Tibial artery (tissue), 4 donors: Measurements from ENCODE around the gene TRAF3.

Source experiments
- DNase-seq, 2 donors: peaks; one replicate each; pipeline ENCODE4 v3.0.0-alpha.2; 2019
- H3K27ac ChIP-seq, 2 donors: fragments of 200-600 bp; sonication (generic) in 1 of 2; 1 replicate in 1 of 2; 2 replicates in 1 of 2; pipeline ENCODE4 v1.5.1; 2018 to 2019; ENCODE audit warnings: mild to moderate bottlenecking in 1 of 2
- H3K27me3 ChIP-seq, 2 donors: fragments of 200-600 bp; sonication (generic) in 1 of 2; one replicate each; pipeline versions ENCODE4 v1.5.1 to v1.6.0; 2016 to 2019
- H3K36me3 ChIP-seq, 3 donors: fragments of 200-600 bp; sonication (generic) in 2 of 3; one replicate each; pipeline ENCODE4 v1.5.1; 2016 to 2019; ENCODE audit warnings: mild to moderate bottlenecking in 2 of 3
- H3K4me1 ChIP-seq, 4 donors: fragments of 200-600 bp; sonication (generic) in 2 of 4; 1 replicate in 3 of 4; 2 replicates in 1 of 4; pipeline ENCODE4 v1.5.1; 2016 to 2019
- H3K4me3 ChIP-seq, 2 donors: fragments of 200-600 bp; sonication (generic) in 1 of 2; 1 replicate in 1 of 2; 2 replicates in 1 of 2; pipeline ENCODE4 v1.5.1; 2018 to 2019; ENCODE audit warnings: mild to moderate bottlenecking in 2 of 2
- H3K9me3 ChIP-seq, 3 donors: fragments of 200-600 bp; sonication (generic) in 1 of 3; one replicate each; pipeline ENCODE4 v1.5.1; 2016 to 2019
- intact Hi-C: fragments of 100-400 bp; cut with DNase I; formaldehyde crosslinking; loops from one replicate; pipeline ENCODE4 v1.15.0; 2023; ENCODE audit warnings: low total_unique reads
- TF ChIP-seq, protein P1 (sequence below), 2 experiments: fragments of 200-600 bp in 1 of 2; fragments of 450-650 bp in 1 of 2; IDR thresholded peaks; one replicate each; pipeline ENCODE4 v1.5.1; 2017 to 2019; ENCODE audit warnings: antibody characterized with exemption in 2 of 2, mild to moderate bottlenecking in 1 of 2, moderate library complexity in 1 of 2

The TRAF3 gene

DNA sequence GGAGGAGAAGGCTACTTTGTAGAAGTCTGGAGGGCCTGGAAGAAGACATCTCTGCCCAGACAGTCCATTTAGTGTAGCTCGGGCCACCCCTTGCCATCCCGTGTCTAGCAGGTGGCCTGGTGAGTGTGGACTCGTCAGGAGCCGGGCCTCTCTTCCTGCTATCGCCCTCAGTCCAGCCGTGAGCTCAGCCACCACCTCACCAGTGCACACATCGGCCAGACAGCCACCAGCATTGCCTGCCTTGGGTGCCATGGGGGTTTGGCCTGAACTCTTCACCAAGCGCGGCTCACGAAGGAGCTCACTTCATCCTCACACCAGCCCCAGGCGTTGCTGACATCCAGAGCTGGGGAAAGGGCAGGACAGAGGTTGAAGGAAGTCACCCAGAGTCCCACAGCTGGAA is 19.6 kb upstream of the TRAF3 start:
- Histone ChIP-seq H3K36me3 (no peaks in the 10 kb centered on the region), H3K4me1 (no peaks in the 10 kb centered on the region), H3K27ac (no peak overlapping the region), H3K27me3 (peaks cover 0 to 24% of the 10 kb centered on the region in 2 donors), H3K9me3 (no peaks in the 10 kb centered on the region), H3K4me3 (no peak overlapping the region)
- intact Hi-C loops: no loop called here
- no peak for DNase-seq
- TF ChIP-seq, protein P1, sequence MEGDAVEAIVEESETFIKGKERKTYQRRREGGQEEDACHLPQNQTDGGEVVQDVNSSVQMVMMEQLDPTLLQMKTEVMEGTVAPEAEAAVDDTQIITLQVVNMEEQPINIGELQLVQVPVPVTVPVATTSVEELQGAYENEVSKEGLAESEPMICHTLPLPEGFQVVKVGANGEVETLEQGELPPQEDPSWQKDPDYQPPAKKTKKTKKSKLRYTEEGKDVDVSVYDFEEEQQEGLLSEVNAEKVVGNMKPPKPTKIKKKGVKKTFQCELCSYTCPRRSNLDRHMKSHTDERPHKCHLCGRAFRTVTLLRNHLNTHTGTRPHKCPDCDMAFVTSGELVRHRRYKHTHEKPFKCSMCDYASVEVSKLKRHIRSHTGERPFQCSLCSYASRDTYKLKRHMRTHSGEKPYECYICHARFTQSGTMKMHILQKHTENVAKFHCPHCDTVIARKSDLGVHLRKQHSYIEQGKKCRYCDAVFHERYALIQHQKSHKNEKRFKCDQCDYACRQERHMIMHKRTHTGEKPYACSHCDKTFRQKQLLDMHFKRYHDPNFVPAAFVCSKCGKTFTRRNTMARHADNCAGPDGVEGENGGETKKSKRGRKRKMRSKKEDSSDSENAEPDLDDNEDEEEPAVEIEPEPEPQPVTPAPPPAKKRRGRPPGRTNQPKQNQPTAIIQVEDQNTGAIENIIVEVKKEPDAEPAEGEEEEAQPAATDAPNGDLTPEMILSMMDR (IDR thresholded peaks at IDR 0.05): no peak

- Histone ChIP-seq H3K9me3 (no peaks in the 10 kb centered on the region), H3K27ac (no peak overlapping the region), H3K4me1 (no peaks in the 10 kb centered on the region), H3K4me3 (no peak overlapping the region), H3K27me3 (peaks cover 0 to 27% of the 10 kb centered on the region in 2 donors), H3K36me3 (no peaks in the 10 kb centered on the region)
- intact Hi-C loops: no loop called here
- TF ChIP-seq, protein P1 (IDR thresholded peaks at IDR 0.05): no peak
- no peak for DNase-seq
These were observed 19.2 kb upstream of the TRAF3 start for GRCh38 chr14:102758087-102758486.

DNA sequence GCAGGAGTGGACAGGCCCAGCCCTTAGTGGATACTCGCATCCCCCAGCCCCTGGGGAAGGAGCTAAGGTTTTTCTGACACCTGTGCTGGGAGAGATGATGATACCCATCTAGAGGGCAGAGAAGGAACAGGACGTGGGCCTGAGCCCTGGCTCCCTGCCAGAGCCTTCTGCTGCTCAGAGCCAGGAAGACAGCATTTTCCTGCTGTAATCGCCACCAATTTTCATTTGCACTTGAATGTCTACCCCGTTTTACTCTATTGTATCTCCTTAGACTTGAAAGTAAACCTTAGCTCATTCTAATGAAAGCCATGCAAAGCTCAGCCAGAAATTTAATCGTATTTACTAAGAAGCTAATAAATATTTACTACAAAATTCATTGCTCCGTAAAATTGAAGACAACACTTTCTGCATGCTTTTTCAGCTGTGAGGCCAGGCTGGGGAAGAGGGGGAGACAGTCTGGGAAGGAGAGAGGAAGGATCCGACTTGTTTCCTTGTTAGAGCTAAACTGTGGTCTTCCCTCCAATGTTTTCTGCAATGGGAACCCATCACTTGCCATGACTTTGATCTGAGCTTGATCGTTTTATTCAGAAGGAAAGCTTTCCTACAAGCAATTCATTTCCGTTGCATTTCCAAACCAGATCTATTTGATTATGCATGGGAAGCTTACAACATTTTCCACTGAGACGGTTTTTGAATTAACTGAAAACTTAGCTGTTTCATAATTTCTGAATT is 17.6 kb upstream of the TRAF3 start:
- intact Hi-C loops: no loop called here
- peaks cover 0 to 28% of the 10 kb centered on the region in 2 donors for H3K27me3 ChIP-seq
- TF ChIP-seq, protein P1 (IDR thresholded peaks at IDR 0.05): no peak
- no peak for DNase-seq
- H3K36me3 ChIP-seq: no peaks in the 10 kb centered on the region
- no peaks in the 10 kb centered on the region for H3K4me1 ChIP-seq
- no peaks in the 10 kb centered on the region for H3K9me3 ChIP-seq
- H3K27ac ChIP-seq: no peak overlapping the region
- H3K4me3 ChIP-seq: no peak overlapping the region

DNA sequence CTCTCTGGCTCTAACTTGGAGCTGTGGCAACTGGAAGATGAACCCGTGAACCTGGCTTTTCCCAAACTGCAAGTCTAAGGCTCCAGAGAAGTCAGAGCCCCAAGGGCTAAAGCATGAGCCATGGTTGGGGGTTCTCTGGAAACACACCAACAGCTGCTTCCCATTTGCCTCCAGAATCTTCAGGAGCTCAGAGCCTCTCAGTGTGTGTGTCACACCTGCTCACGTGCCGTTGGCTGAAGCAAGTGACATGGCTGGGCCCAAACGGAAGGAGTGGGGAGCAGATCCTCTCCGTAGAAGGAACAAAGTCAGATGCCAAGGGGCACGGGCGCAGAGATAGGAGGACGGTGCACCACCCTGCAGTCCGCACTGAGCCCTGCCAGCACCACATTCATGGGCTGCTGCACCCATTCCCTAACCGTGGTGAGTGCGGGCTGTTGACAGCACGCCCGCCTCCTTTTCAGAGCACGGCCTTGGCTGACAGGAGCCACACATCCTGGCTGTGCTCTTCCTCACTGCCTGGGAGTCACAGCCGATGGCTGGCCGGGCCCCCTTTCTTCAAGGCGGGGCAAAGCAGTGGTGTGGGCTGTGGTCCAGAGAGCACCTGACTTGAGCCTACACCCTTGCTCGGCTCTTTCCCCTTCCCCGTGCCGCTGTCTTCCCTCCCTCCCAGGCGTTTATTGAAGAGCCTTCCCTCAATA is 16.6 kb upstream of the TRAF3 start:
- Histone ChIP-seq H3K4me3 (no peak overlapping the region), H3K36me3 (no peaks in the 10 kb centered on the region), H3K4me1 (no peaks in the 10 kb centered on the region), H3K9me3 (no peaks in the 10 kb centered on the region), H3K27me3 (peaks cover 0 to 28% of the 10 kb centered on the region in 2 donors), H3K27ac (no peak overlapping the region)
- TF ChIP-seq, protein P1 (IDR thresholded peaks at IDR 0.05): no peak
- DNase-seq: no peak
- intact Hi-C loops: no loop called here

- TF ChIP-seq, protein P1 (IDR thresholded peaks at IDR 0.05): no peak
- H3K4me1 ChIP-seq: no peaks in the 10 kb centered on the region
- DNase-seq: no peak
- H3K4me3 ChIP-seq: no peak overlapping the region
- no peaks in the 10 kb centered on the region for H3K36me3 ChIP-seq
- H3K27ac ChIP-seq: no peak overlapping the region
- intact Hi-C loops: no loop called here
- H3K27me3 ChIP-seq: peaks cover 0 to 28% of the 10 kb centered on the region in 2 donors
- no peaks in the 10 kb centered on the region for H3K9me3 ChIP-seq
These were observed 16.0 kb upstream of the TRAF3 start for GRCh38 chr14:102761206-102761605.
